D721Med (cell line): ENCODE data around the gene C6orf163.

Experiments
- DNase-seq: peaks from one replicate; pipeline ENCODE4 v3.0.0; 2011; ENCODE audit warnings: low spot score; ENCODE audit not compliant: insufficient read length
- FAIRE-seq: peaks from 2 replicates; lab custom pipeline; 2011; peaks lifted over from hg19 to GRCh38; lab: Jason Lieb, UNC
- TF ChIP-seq, protein P1 (sequence below): IDR thresholded peaks from 2 replicates; pipeline ENCODE4 v1.5.1; 2012; ENCODE audit warnings: mild to moderate bottlenecking, control low read depth; ENCODE audit not compliant: insufficient read depth; ENCODE audit errors: missing control alignments

Gene C6orf163

DNA sequence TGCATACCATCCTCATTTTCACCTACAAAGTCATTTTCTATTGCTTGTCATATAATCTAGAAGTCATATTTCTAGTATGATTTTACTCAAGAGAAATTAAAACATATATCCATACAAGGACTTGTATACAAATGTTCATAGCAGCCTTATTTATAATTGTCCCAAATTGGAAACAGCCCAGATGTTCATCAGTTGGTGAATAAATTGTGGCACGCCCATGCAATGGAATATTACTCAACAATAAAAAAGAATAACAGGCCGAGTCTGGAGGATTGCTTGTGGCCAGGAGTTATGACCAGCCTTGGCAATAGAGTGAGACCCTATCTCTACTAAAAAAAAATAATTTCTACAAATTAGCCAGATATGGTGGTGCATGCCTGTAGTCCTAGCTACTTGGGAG, 28.8 kb downstream of the C6orf163 start:
- FAIRE-seq (no peak), DNase-seq (no peak)
- TF ChIP-seq, protein P1, sequence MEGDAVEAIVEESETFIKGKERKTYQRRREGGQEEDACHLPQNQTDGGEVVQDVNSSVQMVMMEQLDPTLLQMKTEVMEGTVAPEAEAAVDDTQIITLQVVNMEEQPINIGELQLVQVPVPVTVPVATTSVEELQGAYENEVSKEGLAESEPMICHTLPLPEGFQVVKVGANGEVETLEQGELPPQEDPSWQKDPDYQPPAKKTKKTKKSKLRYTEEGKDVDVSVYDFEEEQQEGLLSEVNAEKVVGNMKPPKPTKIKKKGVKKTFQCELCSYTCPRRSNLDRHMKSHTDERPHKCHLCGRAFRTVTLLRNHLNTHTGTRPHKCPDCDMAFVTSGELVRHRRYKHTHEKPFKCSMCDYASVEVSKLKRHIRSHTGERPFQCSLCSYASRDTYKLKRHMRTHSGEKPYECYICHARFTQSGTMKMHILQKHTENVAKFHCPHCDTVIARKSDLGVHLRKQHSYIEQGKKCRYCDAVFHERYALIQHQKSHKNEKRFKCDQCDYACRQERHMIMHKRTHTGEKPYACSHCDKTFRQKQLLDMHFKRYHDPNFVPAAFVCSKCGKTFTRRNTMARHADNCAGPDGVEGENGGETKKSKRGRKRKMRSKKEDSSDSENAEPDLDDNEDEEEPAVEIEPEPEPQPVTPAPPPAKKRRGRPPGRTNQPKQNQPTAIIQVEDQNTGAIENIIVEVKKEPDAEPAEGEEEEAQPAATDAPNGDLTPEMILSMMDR = no peak

DNA sequence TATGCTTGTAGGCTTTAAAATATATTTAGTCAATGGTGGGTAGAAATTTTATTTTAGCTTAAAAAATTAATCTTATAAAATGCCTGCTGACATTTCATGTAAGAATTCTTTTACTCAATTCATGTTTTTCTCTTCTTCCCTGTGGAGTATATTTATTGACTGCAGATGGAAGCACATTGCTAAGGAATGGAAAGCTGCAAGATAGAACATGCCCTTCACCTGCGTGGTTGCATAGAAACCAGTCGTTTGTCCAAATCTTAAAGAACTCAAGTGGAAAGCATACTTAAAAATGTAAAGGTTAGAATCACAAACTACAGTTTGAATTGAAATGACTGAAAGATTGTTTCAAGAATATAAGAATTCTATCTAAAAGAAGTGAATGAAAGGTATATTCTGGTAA, 30.7 kb downstream of the C6orf163 start:
- FAIRE-seq (no peak), DNase-seq (no peak)
- TF ChIP-seq, protein P1 = no peak

DNA sequence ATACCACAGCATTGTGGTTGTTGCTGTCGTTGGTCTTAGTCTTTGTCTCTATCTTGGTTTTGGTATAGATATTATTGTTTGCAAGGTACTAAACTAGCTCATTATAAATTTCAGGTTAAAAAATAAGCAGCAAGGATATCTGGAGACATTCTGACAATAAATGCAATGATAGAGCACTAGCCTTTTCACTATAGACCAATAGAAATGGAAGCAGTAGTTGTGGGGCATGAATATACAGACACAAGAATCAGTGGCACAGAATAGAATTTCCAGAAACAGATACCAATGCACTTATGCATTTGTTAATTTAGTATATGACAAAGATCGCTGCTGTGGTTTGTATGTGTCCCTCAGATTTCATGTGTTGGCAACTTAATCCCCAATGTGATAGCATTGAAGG, 32.0 kb downstream of the C6orf163 start:
- DNase-seq = no peak
- no peak for FAIRE-seq
- TF ChIP-seq, protein P1 = no peak

DNA sequence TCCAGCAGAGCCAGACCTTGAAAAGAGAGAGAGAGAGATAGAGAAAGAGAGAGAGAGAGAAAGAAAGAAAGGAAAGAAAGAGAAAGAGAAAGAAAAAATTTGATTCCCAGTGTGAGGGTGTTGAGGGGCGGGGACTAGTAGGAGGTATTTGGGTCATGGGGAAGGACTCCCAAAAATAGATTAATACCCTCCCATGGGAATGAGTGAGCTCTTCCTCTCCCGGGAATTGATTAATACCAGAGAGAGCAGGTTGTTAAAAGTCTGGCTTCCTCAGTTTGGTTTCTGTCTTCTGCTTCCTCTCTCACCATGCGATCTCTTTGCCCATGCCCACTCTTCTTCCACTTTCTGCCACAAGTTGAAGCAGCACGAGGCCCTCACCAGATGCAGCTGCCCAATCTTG, 34.3 kb downstream of the C6orf163 start:
- FAIRE-seq (no peak), DNase-seq (no peak)
- TF ChIP-seq, protein P1 = no peak

DNA sequence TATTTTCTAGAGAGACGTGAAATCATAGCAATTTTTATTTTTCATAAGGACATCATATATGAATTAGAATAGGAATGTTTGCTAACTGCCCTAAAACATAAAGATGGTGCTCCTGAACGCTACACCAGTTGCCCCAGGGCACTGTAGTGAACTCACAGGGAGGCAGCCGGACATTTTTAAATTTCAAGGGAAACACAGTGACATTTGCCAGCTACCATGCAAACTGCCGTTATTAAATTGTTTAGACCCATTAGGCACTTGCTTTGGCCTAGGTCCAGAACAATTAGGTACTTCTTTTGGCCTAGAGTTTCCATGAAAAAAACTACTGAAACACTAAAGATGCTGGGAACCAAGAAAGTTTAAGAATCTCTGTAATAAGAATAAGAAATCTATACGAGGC, 38.2 kb downstream of the C6orf163 start:
- TF ChIP-seq, protein P1 = no peak
- DNase-seq (no peak), FAIRE-seq (no peak)

DNA sequence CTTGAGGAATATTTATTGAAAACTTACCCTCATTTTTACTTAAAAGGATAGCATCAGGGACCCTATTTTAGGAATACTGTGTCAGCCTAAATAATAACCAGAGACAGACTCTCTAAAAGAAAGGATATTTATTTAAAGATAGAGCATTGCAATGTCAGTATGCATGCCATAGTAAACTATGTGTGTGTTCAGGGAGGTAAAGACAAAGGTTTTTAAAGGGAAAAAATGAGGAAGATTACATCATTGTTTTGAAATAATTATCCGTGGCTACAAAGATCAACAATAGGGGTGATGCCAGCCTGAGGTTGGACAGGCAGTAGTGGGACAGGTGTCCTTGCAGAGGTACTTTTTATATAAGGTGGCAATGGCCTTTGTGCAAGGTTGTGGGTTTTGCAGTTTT, 39.4 kb downstream of the C6orf163 start:
- DNase-seq (no peak), FAIRE-seq (no peak)
- TF ChIP-seq, protein P1 = no peak

DNA sequence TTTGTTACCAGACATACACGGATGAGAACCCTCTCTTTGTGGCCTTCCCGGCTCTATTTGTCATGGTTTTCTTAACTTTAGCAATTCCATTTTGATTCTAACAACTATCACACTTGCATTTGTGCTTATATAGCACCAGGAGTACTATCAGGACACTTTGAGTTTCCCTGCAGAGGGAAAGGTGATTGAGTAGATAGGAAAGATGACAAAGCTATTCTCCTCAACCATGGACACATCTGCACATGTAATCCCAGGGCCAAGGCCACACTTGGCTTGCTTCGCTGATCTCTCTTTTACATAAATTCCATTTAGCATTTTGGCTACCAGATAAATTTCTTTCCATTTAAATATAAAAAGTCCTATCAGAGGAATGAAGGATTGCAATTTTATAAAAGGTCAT, 39.8 kb downstream of the C6orf163 start:
- no peak for FAIRE-seq
- DNase-seq = no peak
- TF ChIP-seq, protein P1 = no peak
